Activated CD4-positive, alpha-beta T cell treated with anti-CD3 and anti-CD28 coated beads for 36 hours (primary cell): ENCODE data around the gene TIMM50. TPM values are rescaled to one million over a fixed set of nuclear protein-coding genes. Genes with fewer than 3 reads are reported as not detected.
A peak's percentile ranks its signal among the peaks of the same experiment; 100 is the strongest.
"Not testable (repeated sequence)": the region's sequence is repeated elsewhere in the genome, so short reads cannot be mapped to it uniquely, and the experiment has no call there.

Experiments
- ATAC-seq: fragments of 200-7000 bp; cut with Tn5 transposase; one replicate; pipeline ENCODE4 v1.10.0; 2021; ENCODE audit warnings: mild to moderate bottlenecking, moderate library complexity
- CTCF ChIA-PET: fragments of 350-600 bp; sonication (Branson Sonifier 250); formaldehyde crosslinking; loops from one replicate; lab custom pipeline; 2021; ENCODE audit warnings: antibody characterized with exemption; lab: Charles Lee
- POLR2A ChIA-PET: fragments of 350-600 bp; sonication (Branson Sonifier 250); formaldehyde crosslinking; loops from one replicate; lab custom pipeline; 2021; ENCODE audit warnings: antibody characterized with exemption, inconsistent platforms; lab: Charles Lee
- DNase-seq: peaks from one replicate; pipeline ENCODE4 v3.0.0-alpha.2; 2020
- H3K27ac Mint-ChIP-seq: one replicate; pipeline ENCODE4 v1.8.0; 2021; ENCODE audit warnings: mixed read lengths
- H3K27me3 Mint-ChIP-seq: one replicate; pipeline ENCODE4 v1.8.0; 2021; ENCODE audit warnings: mixed read lengths
- H3K36me3 Mint-ChIP-seq: one replicate; pipeline ENCODE4 v1.8.0; 2021; ENCODE audit warnings: low read depth, mixed read lengths
- H3K4me1 Mint-ChIP-seq: one replicate; pipeline ENCODE4 v1.8.0; 2021; ENCODE audit warnings: mixed read lengths
- H3K4me3 Mint-ChIP-seq: one replicate; pipeline ENCODE4 v1.8.0; 2021; ENCODE audit warnings: mild to moderate bottlenecking, moderate library complexity, mixed read lengths
- H3K9me3 Mint-ChIP-seq: one replicate; pipeline ENCODE4 v1.8.0; 2021; ENCODE audit warnings: low read depth, mixed read lengths
- intact Hi-C, 2 experiments: fragments of 100-400 bp; cut with DNase I in 1 of 2; cut with micrococcal nuclease in 1 of 2; formaldehyde crosslinking; loops; one replicate each; pipeline versions ENCODE4 v1.14.2 to v1.15.1; 2022 to 2024; cut with DNase I, micrococcal nuclease
- total RNA-seq, 2 experiments: library from RNA; stranded (reverse); gene quantifications; one replicate each; pipeline ENCODE4 v1.2.3, GENCODE V29; 2021

The TIMM50 gene
- total RNA-seq, 2 experiments from 2014 or later = 99.4 to 126 TPM

DNA sequence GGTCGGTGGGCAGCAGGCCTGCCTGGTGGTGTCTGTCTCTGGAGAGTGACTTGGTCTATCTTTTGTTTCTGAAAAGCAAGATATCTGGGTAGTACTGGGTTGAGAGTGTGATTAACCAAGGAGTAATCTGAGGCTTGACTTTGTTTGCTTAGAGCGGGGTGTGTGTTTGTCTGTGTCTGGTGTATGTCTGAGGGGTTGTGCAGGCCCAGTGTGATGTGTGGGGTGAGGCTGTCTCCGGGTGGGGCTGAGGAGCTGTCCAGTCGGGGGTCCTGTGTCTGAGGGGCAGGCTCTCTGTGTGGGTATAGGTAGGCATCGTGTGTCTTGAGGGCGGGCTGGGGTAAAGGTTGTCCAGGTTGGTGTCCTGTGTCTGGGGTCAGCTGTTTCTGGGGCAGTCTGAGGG lies 11.1 kb upstream of the TIMM50 start:
- POLR2A ChIA-PET = no interaction called here
- no peak overlapping the region for H3K4me3 Mint-ChIP-seq
- ATAC-seq = no peak

DNA sequence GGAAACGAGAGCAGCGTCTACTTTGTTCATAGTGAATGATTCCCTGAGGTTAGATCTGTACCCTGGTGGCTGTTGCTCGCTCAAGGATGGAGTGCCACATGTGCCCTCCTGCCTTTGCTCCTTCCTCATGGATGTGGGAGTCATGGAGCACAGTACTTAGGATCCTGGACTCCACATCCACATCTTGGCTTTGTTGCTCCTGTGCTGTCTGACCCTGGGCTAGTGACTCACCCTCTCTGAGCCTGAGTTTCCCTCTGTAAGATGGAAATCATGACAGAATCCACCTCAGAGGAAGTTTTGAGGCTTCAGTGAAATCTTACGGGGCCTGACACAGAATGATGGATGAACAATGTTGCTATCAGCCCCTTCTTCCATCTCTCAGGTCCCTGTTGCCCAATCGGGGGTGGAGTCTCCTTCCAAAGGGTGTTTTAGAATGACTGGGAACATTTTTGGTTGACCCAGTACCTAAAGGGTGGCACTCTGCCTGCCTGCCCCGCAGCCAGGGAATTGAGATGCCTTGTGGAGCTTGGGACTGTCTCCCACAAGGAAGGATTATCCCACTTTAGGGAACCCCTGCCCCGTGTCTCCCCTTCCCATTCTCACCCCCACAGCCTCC lies 9.8 kb upstream of the TIMM50 start:
- Mint-ChIP-seq H3K27ac (peak overlapping the region; percentile 68), H3K27me3 (no peaks in the 10 kb centered on the region), H3K36me3 (peaks cover 68% of the 10 kb centered on the region), H3K9me3 (no peaks in the 10 kb centered on the region), H3K4me3 (no peak overlapping the region), H3K4me1 (peaks cover 17% of the 10 kb centered on the region)
- intact Hi-C loops = no loop called here
- CTCF ChIA-PET = no interaction called here
- POLR2A ChIA-PET = no interaction called here
- DNase-seq = peak; percentile 30
- peak; percentile 49 for ATAC-seq

More for the DNA sequence above, 11.1 kb upstream of the TIMM50 start:
- H3K9me3 Mint-ChIP-seq = no peaks in the 10 kb centered on the region
- intact Hi-C loops = no loop called here
- H3K27me3 Mint-ChIP-seq = no peaks in the 10 kb centered on the region
- CTCF ChIA-PET = interaction anchor here (0.6 kb wide), 1 partner anchor 11 kb away, joined by 3 read pairs; the partner anchor contains the start of gene TIMM50
- DNase-seq = no peak
- peaks cover 17% of the 10 kb centered on the region for H3K4me1 Mint-ChIP-seq
- H3K36me3 Mint-ChIP-seq = peaks cover 68% of the 10 kb centered on the region
- peak overlapping the region; percentile 16 for H3K27ac Mint-ChIP-seq

DNA sequence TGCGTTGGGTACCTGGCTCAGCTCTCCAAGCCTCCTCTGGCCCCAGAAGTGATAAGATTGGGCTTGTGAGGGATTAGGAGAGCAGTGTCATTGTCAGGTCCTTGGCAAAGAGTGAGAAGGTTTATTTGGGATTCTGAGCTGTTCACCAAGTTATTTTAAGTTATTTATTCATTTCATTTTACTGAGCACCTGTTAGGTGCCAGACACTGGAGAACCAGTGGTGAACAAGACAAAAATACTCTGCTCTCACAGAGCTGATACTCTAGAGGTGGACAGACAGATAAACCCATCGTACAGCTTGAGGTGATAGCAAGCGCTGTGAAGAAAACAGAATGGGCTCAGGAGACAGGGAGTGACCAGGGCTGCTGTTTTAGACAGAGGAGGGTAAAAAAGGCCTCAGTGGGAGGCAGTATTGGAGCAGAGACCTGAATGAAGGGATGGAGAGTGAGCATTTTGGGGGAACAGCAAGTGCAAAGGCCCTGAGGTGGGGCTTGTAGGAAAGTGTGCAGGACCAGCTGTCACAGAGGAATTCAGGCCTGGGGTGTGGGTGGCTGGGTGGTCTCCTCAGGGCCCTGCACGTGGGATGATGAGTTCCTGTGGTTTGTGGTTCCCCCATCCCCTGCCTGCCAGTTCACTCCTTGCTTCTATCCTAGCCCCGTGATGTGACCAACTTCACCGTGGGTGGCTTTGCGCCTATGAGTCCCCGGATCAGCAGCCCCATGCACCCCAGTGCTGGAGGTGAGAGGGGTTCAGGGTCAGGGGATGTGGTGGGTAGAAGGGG lies 8.7 kb upstream of the TIMM50 start:
- H3K27me3 Mint-ChIP-seq = no peaks in the 10 kb centered on the region
- H3K9me3 Mint-ChIP-seq = no peaks in the 10 kb centered on the region
- no peak overlapping the region for H3K4me3 Mint-ChIP-seq
- no peak for ATAC-seq
- ChIA-PET POLR2A (no interaction called here), CTCF (interaction anchor here (0.6 to 1.1 kb wide), 6 partner anchors 9 to 1221 kb away, joined by 3 to 4 read pairs (median 3); partner anchors contain the start of gene TIMM50)
- H3K4me1 Mint-ChIP-seq = peaks cover 17% of the 10 kb centered on the region
- DNase-seq = no peak
- H3K27ac Mint-ChIP-seq = peak overlapping the region; percentile 55
- intact Hi-C loops = no loop called here
- H3K36me3 Mint-ChIP-seq = peaks cover 69% of the 10 kb centered on the region

DNA sequence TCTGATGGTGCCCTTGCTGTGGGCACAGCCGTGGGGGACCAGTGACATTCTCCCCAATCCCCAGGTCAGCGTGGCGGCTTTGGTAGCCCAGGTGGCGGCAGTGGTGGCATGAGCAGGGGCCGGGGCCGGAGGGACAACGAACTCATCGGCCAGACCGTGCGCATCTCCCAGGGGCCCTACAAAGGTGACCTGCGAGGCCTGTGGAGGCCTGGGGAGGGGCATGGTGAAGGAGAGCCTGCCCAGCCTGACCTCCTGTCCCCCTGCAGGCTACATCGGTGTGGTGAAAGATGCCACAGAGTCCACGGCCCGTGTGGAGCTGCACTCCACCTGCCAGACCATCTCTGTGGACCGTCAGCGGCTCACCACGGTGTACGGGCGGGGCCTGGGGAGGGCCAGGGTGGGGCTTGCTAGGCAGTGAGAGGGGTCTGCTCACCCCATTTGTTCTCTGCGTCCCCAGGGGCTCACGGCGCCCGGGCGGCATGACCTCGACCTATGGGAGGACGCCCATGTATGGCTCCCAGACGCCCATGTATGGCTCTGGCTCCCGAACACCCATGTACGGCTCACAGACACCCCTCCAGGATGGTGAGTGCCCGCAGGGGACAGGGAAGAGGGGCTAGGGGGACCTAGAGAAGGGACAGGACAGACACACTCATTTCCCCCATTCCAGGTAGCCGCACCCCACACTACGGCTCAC lies 7.7 kb upstream of the TIMM50 start:
- intact Hi-C loops = no loop called here
- Mint-ChIP-seq H3K27ac (no peak overlapping the region), H3K4me1 (peaks cover 17% of the 10 kb centered on the region), H3K27me3 (no peaks in the 10 kb centered on the region), H3K36me3 (peaks cover 64% of the 10 kb centered on the region), H3K4me3 (no peak overlapping the region), H3K9me3 (no peaks in the 10 kb centered on the region)
- CTCF ChIA-PET = interaction anchor here (1.1 to 4.2 kb wide), 2 partner anchors 46 to 60 kb away, joined by 3 to 27 read pairs; partner anchors contain the start of gene EID2B
- ATAC-seq (no peak), DNase-seq (no peak)
- POLR2A ChIA-PET = no interaction called here

DNA sequence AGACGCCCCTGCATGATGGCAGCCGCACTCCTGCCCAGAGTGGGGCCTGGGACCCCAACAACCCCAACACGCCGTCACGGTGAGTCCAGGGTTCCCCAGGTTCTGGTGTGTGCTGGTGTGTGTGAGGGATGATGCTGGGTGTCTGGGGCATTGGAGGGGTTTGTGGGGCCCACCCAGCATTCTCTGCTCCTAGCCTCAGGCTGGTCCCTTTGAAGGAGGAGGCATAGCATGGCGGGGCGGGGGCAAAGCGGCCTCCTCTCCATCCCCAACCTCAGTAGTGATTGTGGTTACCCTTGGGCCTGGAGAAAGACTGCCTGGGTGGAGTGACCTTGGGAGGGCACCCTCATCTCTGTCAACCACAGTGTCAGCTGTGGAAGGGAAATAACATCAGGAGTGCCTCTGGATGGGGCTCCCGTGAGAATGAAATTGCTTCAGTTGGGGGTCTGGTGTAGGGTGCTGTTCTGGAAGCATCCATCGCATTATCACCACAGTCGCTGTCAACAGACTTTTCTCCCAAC lies 7.1 kb upstream of the TIMM50 start:
- Mint-ChIP-seq H3K27ac (no peak overlapping the region), H3K9me3 (no peaks in the 10 kb centered on the region), H3K27me3 (no peaks in the 10 kb centered on the region), H3K4me1 (peaks cover 17% of the 10 kb centered on the region), H3K4me3 (no peak overlapping the region), H3K36me3 (peaks cover 61% of the 10 kb centered on the region)
- ChIA-PET CTCF (interaction anchor here (0.6 to 4.2 kb wide), 9 partner anchors 12 to 1184 kb away, joined by 3 to 27 read pairs (median 4); partner anchors contain the start of gene EID2B), POLR2A (interaction anchor here (1.2 kb wide), 1 partner anchor 26 kb away, joined by 4 read pairs; no protein-coding TSS in a partner anchor)
- no peak for DNase-seq
- intact Hi-C loops = no loop called here
- ATAC-seq = no peak

DNA sequence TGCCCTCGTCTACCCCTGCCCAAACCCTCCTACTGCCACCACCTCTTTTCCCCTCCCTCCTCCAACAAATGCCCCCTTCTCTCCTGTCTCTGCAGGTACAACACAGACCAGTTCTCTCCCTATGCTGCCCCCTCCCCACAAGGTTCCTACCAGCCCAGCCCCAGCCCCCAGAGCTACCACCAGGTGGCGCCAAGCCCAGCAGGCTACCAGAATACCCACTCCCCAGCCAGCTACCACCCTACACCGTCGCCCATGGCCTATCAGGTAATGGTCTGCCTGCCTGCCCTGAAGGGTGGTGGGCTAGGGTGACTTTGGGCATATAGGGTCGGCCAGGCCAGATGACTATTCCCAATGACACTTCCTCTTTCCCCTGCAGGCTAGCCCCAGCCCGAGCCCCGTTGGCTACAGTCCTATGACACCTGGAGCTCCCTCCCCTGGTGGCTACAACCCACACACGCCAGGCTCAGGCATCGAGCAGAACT lies 6.5 kb upstream of the TIMM50 start:
- DNase-seq (peak; percentile 84), ATAC-seq (peak; percentile 84)
- Mint-ChIP-seq H3K27ac (no peak overlapping the region), H3K4me1 (peaks cover 17% of the 10 kb centered on the region), H3K4me3 (no peak overlapping the region), H3K9me3 (no peaks in the 10 kb centered on the region), H3K36me3 (peaks cover 57% of the 10 kb centered on the region), H3K27me3 (no peaks in the 10 kb centered on the region)
- intact Hi-C loops = loop anchor here (1.0 kb wide), 1 partner anchor 58 kb away; the partner anchor contains the start of gene EID2B (in 2 of the 2)
- ChIA-PET CTCF (interaction anchor here (0.6 to 4.2 kb wide), 19 partner anchors 12 to 1184 kb away, joined by 3 to 27 read pairs (median 3); partner anchors contain the start of genes EID2B and SUPT5H), POLR2A (interaction anchor here (1.2 to 1.3 kb wide), 2 partner anchors 26 to 58 kb away, joined by 3 to 4 read pairs; partner anchors contain the start of gene EID2B)

DNA sequence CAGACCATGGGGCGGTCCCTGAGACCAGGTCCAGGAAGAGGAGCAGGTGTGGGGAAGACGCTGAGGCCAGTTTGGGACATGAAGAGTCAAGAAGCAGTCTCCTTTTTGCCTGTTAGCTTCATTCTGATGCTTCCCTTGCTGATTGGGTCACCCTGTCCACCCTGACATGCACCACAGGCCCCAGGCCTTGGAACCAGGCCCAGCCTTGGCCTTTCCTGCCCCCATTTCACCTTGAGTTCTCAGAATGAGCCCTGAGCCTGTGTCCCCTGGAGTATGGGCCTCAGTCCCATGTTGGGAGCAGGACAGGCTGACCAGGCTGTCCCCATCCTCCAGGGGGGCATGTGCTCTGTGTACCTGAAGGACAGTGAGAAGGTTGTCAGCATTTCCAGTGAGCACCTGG lies 4.9 kb upstream of the TIMM50 start:
- Mint-ChIP-seq H3K27me3 (no peaks in the 10 kb centered on the region), H3K36me3 (peaks cover 43% of the 10 kb centered on the region), H3K27ac (no peak overlapping the region), H3K4me1 (peaks cover 19% of the 10 kb centered on the region), H3K9me3 (no peaks in the 10 kb centered on the region), H3K4me3 (no peak overlapping the region)
- ATAC-seq (no peak), DNase-seq (no peak)
- POLR2A ChIA-PET = interaction anchor here (1.0 to 1.3 kb wide), 2 partner anchors 10 to 57 kb away, joined by 3 to 5 read pairs; partner anchors contain the start of gene EID2B
- intact Hi-C loops = no loop called here
- CTCF ChIA-PET = interaction anchor here (0.6 to 4.2 kb wide), 4 partner anchors 33 to 378 kb away, joined by 3 to 27 read pairs (median 4); partner anchors contain the start of gene EID2B

DNA sequence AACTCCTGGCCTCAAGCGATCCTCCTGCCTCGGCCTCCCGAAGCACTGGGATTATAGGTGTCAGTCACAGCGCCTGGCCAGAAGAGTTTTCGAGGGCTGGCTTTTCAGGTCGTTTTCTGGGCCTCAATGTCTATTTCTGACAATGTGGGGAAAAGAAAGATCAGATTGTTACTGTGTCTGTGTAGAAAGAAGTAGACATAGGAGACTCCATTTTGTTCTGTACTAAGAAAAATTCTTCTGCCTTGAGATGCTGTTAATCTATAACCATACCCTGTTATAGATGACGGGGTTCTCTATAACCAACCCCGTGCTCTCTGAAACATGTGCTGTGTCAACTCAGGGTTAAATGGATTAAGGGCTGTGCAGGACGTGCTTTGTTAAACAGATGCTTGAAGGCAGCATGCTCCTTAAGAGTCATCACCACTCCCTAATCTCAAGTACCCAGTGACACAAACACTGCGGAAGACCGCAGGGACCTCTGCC lies 1.3 kb upstream of the TIMM50 start:
- ATAC-seq, H3K27ac Mint-ChIP-seq, H3K9me3 Mint-ChIP-seq, POLR2A ChIA-PET, intact Hi-C loops, H3K27me3 Mint-ChIP-seq, DNase-seq, CTCF ChIA-PET: not testable (repeated sequence)
- Mint-ChIP-seq H3K4me1 (peaks cover 24% of the 10 kb centered on the region), H3K36me3 (peaks cover 34% of the 10 kb centered on the region), H3K4me3 (peak overlapping the region; percentile 95)

DNA sequence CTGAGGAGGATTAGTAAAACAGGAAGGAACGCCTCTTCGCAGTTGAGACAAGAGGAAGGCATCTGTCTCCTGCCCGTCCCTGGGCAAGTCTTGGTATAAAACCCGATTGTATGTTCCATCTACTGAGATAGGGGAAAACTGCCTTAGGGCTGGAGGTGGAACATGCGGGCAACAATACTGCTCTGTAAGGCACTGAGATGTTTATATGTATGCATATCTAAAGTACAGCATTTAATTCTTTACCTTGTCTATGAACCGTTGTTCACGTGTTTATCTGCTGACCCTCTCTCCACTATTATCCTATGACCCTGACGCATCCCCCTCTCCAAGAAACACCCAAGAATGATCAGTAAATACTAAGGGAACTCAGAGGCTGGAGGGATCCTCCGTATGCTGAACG lies 722 bp upstream of the TIMM50 start:
- no peaks in the 10 kb centered on the region for H3K9me3 Mint-ChIP-seq
- H3K4me3 Mint-ChIP-seq = peak overlapping the region; percentile 95
- no peaks in the 10 kb centered on the region for H3K27me3 Mint-ChIP-seq
- H3K36me3 Mint-ChIP-seq = peaks cover 29% of the 10 kb centered on the region
- POLR2A ChIA-PET = interaction anchor here (0.8 to 1.2 kb wide), 3 partner anchors 31 to 48 kb away, joined by 3 to 10 read pairs (median 3); partner anchors contain the start of gene RPS16
- ATAC-seq = no peak
- CTCF ChIA-PET = interaction anchor here (0.7 to 2.2 kb wide), 3 partner anchors 8 to 53 kb away, joined by 4 to 10 read pairs (median 4); partner anchors contain the start of gene EID2B
- intact Hi-C loops = loop anchor here (1.0 to 5.0 kb wide), 10 partner anchors 22 to 711 kb away; partner anchors contain the start of genes EID2 (in 1 of the 2), EID2B (in 1 of the 2), MAP3K10 (in 1 of the 2) and PAK4 (in 1 of the 2)
- peaks cover 24% of the 10 kb centered on the region for H3K4me1 Mint-ChIP-seq
- DNase-seq = no peak
- H3K27ac Mint-ChIP-seq = peak overlapping the region; percentile 92

DNA sequence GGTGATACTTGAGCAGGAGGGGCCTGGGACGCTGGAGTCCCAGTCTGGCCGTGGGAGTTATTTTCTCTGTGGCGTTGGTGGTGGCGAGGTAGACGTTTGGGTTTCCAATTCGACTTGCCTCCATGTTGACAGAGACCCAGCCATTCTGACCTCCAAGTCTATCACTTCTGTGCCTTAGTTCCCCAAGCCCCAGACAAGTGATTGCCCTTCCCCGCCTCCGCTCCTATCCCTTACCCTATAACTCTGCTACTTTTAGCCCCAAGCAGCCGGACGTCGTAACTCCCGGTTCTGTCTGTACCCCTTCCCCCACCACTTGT lies 549 bp downstream of the TIMM50 start:
- Mint-ChIP-seq H3K4me3 (peak overlapping the region; percentile 95), H3K36me3 (peaks cover 27% of the 10 kb centered on the region), H3K27me3 (no peaks in the 10 kb centered on the region), H3K27ac (peak overlapping the region; percentile 85), H3K9me3 (no peaks in the 10 kb centered on the region), H3K4me1 (peaks cover 24% of the 10 kb centered on the region)
- ATAC-seq (no peak), DNase-seq (no peak)
- intact Hi-C loops = loop anchor here (2.0 to 5.0 kb wide), 3 partner anchors 34 to 710 kb away; partner anchors contain the start of genes MAP3K10 (in 1 of the 2) and SAMD4B (in 1 of the 2)
- ChIA-PET CTCF (interaction anchor here (0.7 to 2.2 kb wide), 3 partner anchors 9 to 52 kb away, joined by 3 to 10 read pairs (median 4); partner anchors contain the start of gene EID2B), POLR2A (interaction anchor here (0.6 to 1.2 kb wide), 3 partner anchors 45 to 366 kb away, joined by 3 to 10 read pairs (median 6); partner anchors contain the start of gene RPS16)
